GM23338 (cell line): ENCODE data around the gene HSPD1. TPM values are rescaled to one million over a fixed set of nuclear protein-coding genes. Genes with fewer than 3 reads are reported as not detected.

Experiments
- ATAC-seq: fragments of 200-7000 bp; cut with Tn5 transposase; 3 replicates; pipeline ENCODE4 v1.9.1; 2020
- DNase-seq: peaks from one replicate; pipeline ENCODE4 v3.0.0-alpha.2; 2015; ENCODE audit warnings: low spot score
- H2AFZ ChIP-seq: fragments of 200-600 bp; sonication (generic); 2 replicates; pipeline ENCODE4 v1.8.0; 2016; ENCODE audit warnings: antibody characterized with exemption, mild to moderate bottlenecking, moderate library complexity
- H3F3A ChIP-seq: fragments of 200-600 bp; sonication (generic); replicated peaks from 2 replicates; pipeline ENCODE4 v1.8.0; 2017; ENCODE audit warnings: antibody characterized with exemption, mixed run types, low read depth
- H3K27ac ChIP-seq: fragments of 200-600 bp; sonication (generic); 2 replicates; pipeline ENCODE4 v1.6.1; 2016; ENCODE audit warnings: low read depth
- H3K27me3 ChIP-seq: fragments of 200-600 bp; sonication (generic); 2 replicates; pipeline ENCODE4 v1.8.0; 2016; ENCODE audit warnings: mild to moderate bottlenecking, mixed run types, moderate library complexity; ENCODE audit not compliant: insufficient read depth
- H3K36me3 ChIP-seq: fragments of 200-600 bp; sonication (generic); 2 replicates; pipeline ENCODE4 v1.8.0; 2016; ENCODE audit warnings: mild to moderate bottlenecking; ENCODE audit not compliant: insufficient read depth
- H3K4me1 ChIP-seq: fragments of 200-600 bp; sonication (generic); 2 replicates; pipeline ENCODE4 v1.8.0; 2016; ENCODE audit warnings: mild to moderate bottlenecking, moderate library complexity; ENCODE audit not compliant: insufficient read depth
- H3K4me2 ChIP-seq: fragments of 200-600 bp; sonication (generic); 2 replicates; pipeline ENCODE4 v1.7.1; 2017; ENCODE audit warnings: mixed run types
- H3K4me3 ChIP-seq: fragments of 200-600 bp; sonication (generic); 2 replicates; pipeline ENCODE4 v1.6.1; 2016; ENCODE audit warnings: mixed run types
- H3K79me2 ChIP-seq: fragments of 200-600 bp; sonication (generic); replicated peaks from 2 replicates; pipeline ENCODE4 v1.8.0; 2017; ENCODE audit warnings: mild to moderate bottlenecking; ENCODE audit not compliant: insufficient read depth
- H3K9me2 ChIP-seq: fragments of 200-600 bp; sonication (generic); 2 replicates; pipeline ENCODE4 v1.8.0; 2017; ENCODE audit not compliant: insufficient read depth
- H4K20me1 ChIP-seq: fragments of 200-600 bp; sonication (generic); replicated peaks from 2 replicates; pipeline ENCODE4 v1.8.0; 2017; ENCODE audit warnings: mild to moderate bottlenecking; ENCODE audit not compliant: insufficient read depth
- H3K27ac Mint-ChIP-seq: 2 replicates; pipeline ENCODE4 v1.8.0; 2020; ENCODE audit warnings: inconsistent platforms, mild to moderate bottlenecking, moderate library complexity, mixed read lengths
- H3K27me3 Mint-ChIP-seq: 3 replicates; pipeline ENCODE4 v1.8.0; 2022; ENCODE audit warnings: low read depth, mild to moderate bottlenecking, moderate library complexity, mixed read lengths, inconsistent platforms; ENCODE audit not compliant: insufficient read depth, poor library complexity
- H3K36me3 Mint-ChIP-seq: 3 replicates; pipeline ENCODE4 v1.8.0; 2021; ENCODE audit warnings: low read depth, mild to moderate bottlenecking, inconsistent platforms, moderate library complexity, mixed read lengths
- H3K4me1 Mint-ChIP-seq: 3 replicates; pipeline ENCODE4 v1.8.0; 2020; ENCODE audit warnings: mild to moderate bottlenecking, inconsistent platforms, mixed read lengths
- H3K4me3 Mint-ChIP-seq: 3 replicates; pipeline ENCODE4 v1.8.0; 2021; ENCODE audit warnings: moderate library complexity, mild to moderate bottlenecking, inconsistent platforms, mixed read lengths
- H3K9me3 Mint-ChIP-seq: 3 replicates; pipeline ENCODE4 v1.8.0; 2020; ENCODE audit warnings: moderate library complexity, mild to moderate bottlenecking, inconsistent platforms, mixed read lengths
- CREB1 ChIP-seq: fragments of 250-450 bp; sonication (Bioruptor Pico); IDR thresholded peaks from 2 replicates; pipeline ENCODE4 v1.5.0; 2020; ENCODE audit warnings: low read depth, mild to moderate bottlenecking, moderate library complexity
- CTCF ChIP-seq, 2 experiments: fragments of 200-600 bp in 1 of 2; sonication (generic) in 1 of 2; conservative IDR thresholded peaks; 2 replicates each; pipeline versions ENCODE4 v1.5.1 to v1.6.1; 2016 to 2017; ENCODE audit warnings: antibody characterized with exemption in 2 of 2, low read depth in 2 of 2, mild to moderate bottlenecking in 2 of 2, moderate library complexity in 1 of 2
- ETS1 ChIP-seq: IDR thresholded peaks from 2 replicates; pipeline ENCODE4 v1.6.1; 2016; ENCODE audit warnings: antibody characterized with exemption
- EZH2 ChIP-seq: fragments of 200-600 bp; sonication (generic); IDR thresholded peaks from one replicate; pipeline ENCODE4 v1.8.0; 2017; ENCODE audit warnings: antibody characterized with exemption, mild to moderate bottlenecking, low read depth; ENCODE audit not compliant: unreplicated experiment
- EZH2phosphoT487 ChIP-seq: fragments of 200-600 bp; sonication (generic); IDR thresholded peaks from one replicate; pipeline ENCODE4 v1.8.1; 2018; ENCODE audit warnings: antibody characterized with exemption; ENCODE audit not compliant: unreplicated experiment
- JUNB ChIP-seq: IDR thresholded peaks from one replicate; pipeline ENCODE4 v1.6.1; 2016; ENCODE audit warnings: antibody characterized with exemption; ENCODE audit not compliant: unreplicated experiment
- NANOG ChIP-seq: IDR thresholded peaks from 2 replicates; pipeline ENCODE4 v1.6.1; 2016; ENCODE audit warnings: antibody characterized with exemption, borderline replicate concordance
- POLR2AphosphoS5 ChIP-seq: IDR thresholded peaks from 2 replicates; pipeline ENCODE4 v1.6.1; 2016; ENCODE audit warnings: antibody characterized with exemption, low read depth
- STAT1 ChIP-seq: IDR thresholded peaks from one replicate; pipeline ENCODE4 v1.6.1; 2016; ENCODE audit warnings: antibody characterized with exemption; ENCODE audit not compliant: unreplicated experiment
- ZNF114 ChIP-seq: fragments of 250-450 bp; sonication (Bioruptor Pico); IDR thresholded peaks from 2 replicates; pipeline ENCODE4 v1.5.0; 2020; ENCODE audit warnings: mild to moderate bottlenecking, moderate library complexity
- ZNF331 ChIP-seq: fragments of 250-450 bp; sonication (Bioruptor Pico); IDR thresholded peaks from 2 replicates; pipeline ENCODE4 v1.5.0; 2020; ENCODE audit warnings: low read depth, mild to moderate bottlenecking, moderate library complexity
- ZNF462 ChIP-seq: fragments of 250-450 bp; sonication (Bioruptor Pico); IDR thresholded peaks from 2 replicates; pipeline ENCODE4 v1.5.0; 2020; ENCODE audit warnings: mild to moderate bottlenecking, moderate library complexity
- polyA plus RNA-seq: library from polyadenylated mRNA; unstranded; fragments of >200 nt; fragmentation: Nextera tagmentation; extraction: Ambion mirVana; gene quantifications from 2 replicates; pipeline ENCODE4 v1.2.1, GENCODE V29; 2016
- total RNA-seq: library from RNA; depleted of rRNA; stranded (reverse); fragments of >200 nt; shearing (Covaris generic); gene quantifications from 2 replicates; pipeline ENCODE4 v1.2.3, GENCODE V29; 2014

The HSPD1 gene
- total and polyA plus RNA-seq, 2 experiments from 2014 or later: 880 to 1,188 TPM

GRCh38 chr2:197480165-197481036 lies 19.2 kb downstream of the HSPD1 start (continued):
- no peak for TF ChIP-seq JUNB
- TF ChIP-seq ZNF114 (CRISPR knock-in tag): no peak
- no peak for TF ChIP-seq ETS1
- no peak for TF ChIP-seq ZNF331 (CRISPR knock-in tag)

- H3K36me3 Mint-ChIP-seq: peaks cover 43% of the 10 kb centered on the region
- H3K27me3 Mint-ChIP-seq: no peaks in the 10 kb centered on the region
- Histone ChIP-seq H4K20me1 (no peaks in the 10 kb centered on the region), H3K9me2 (no peaks in the 10 kb centered on the region), H3K27ac (no peak overlapping the region; the same call in 1 of the 2 replicates), H3K4me2 (no peak overlapping the region), H3K27me3 (no peaks in the 10 kb centered on the region), H3K36me3 (peaks cover 16% of the 10 kb centered on the region), H3F3A (no peaks in the 10 kb centered on the region), H3K4me1 (no peaks in the 10 kb centered on the region), H3K79me2 (no peaks in the 10 kb centered on the region), H2AFZ (no peak overlapping the region), H3K4me3 (no peak overlapping the region)
- H3K9me3 Mint-ChIP-seq: peaks cover 3% of the 10 kb centered on the region; the same call in 1 of the 3 replicates
- no peak for DNase-seq
- no peaks in the 10 kb centered on the region for H3K4me1 Mint-ChIP-seq
- no peak overlapping the region for H3K27ac Mint-ChIP-seq
- H3K4me3 Mint-ChIP-seq: no peak overlapping the region
- ATAC-seq: no peak
- no peak for TF ChIP-seq CREB1 (CRISPR knock-in tag)
- no peak for TF ChIP-seq NANOG
- no peak for TF ChIP-seq ZNF114 (CRISPR knock-in tag)
- TF ChIP-seq ETS1: no peak
- no peak for TF ChIP-seq ZNF331 (CRISPR knock-in tag)
- no peak for TF ChIP-seq POLR2AphosphoS5
- no peak for TF ChIP-seq JUNB
- no peak for TF ChIP-seq ZNF462 (CRISPR knock-in tag)
- no peak for TF ChIP-seq EZH2phosphoT487
- no peak for TF ChIP-seq EZH2
- TF ChIP-seq STAT1: no peak
- TF ChIP-seq CTCF (conservative IDR thresholded peaks at IDR 0.05; ENCODE audit: low read depth in 2 of 2): no peak
Observed at GRCh38 chr2:197477797-197478196, 21.8 kb downstream of the HSPD1 start.
